Activated naive CD8-positive, alpha-beta T cell treated with anti-CD3 and anti-CD28 coated beads, Interleukin-2, amount 10 ng/mL, durations not matched to agents 7 days and 5 days (primary cell): Measurements from ENCODE around the gene VEGFB. TPM values are rescaled to one million over a fixed set of nuclear protein-coding genes. Genes with fewer than 3 reads are reported as not detected.
A peak's percentile ranks its signal among the peaks of the same experiment; 100 is the strongest.

ENCODE experiments used
- ATAC-seq: fragments of 150-1000 bp; cut with Tn5 transposase; one replicate; pipeline ENCODE4 v1.10.0; 2021; ENCODE audit warnings: low read depth, moderate library complexity
- POLR2A ChIA-PET: fragments of 350-600 bp; sonication (Branson Sonifier 250); formaldehyde crosslinking; loops from one replicate; lab custom pipeline; 2021; ENCODE audit warnings: antibody characterized with exemption; lab: Charles Lee
- DNase-seq: peaks from one replicate; pipeline ENCODE4 v3.0.0; 2021
- H3K27ac Mint-ChIP-seq: one replicate; pipeline ENCODE4 v1.8.0; 2022; ENCODE audit warnings: mild to moderate bottlenecking, mixed read lengths
- H3K27me3 Mint-ChIP-seq: one replicate; pipeline ENCODE4 v1.8.0; 2022; ENCODE audit warnings: mild to moderate bottlenecking, moderate library complexity, mixed read lengths
- H3K36me3 Mint-ChIP-seq: one replicate; pipeline ENCODE4 v1.8.0; 2021; ENCODE audit warnings: mild to moderate bottlenecking, mixed read lengths
- H3K4me1 Mint-ChIP-seq: one replicate; pipeline ENCODE4 v1.8.0; 2021; ENCODE audit warnings: mixed read lengths
- H3K4me3 Mint-ChIP-seq: one replicate; pipeline ENCODE4 v1.8.0; 2022; ENCODE audit warnings: mild to moderate bottlenecking, moderate library complexity, mixed read lengths
- H3K9me3 Mint-ChIP-seq: one replicate; pipeline ENCODE4 v1.8.0; 2021; ENCODE audit warnings: mixed read lengths
- total RNA-seq, 2 experiments: library from RNA; stranded (reverse); gene quantifications; one replicate each; pipeline ENCODE4 v1.2.3, GENCODE V29; 2021

VEGFB gene
- total RNA-seq, 2 experiments from 2014 or later = 93.4 to 98.8 TPM

GRCh38 chr11:64276653-64277431, 42.5 kb downstream of the VEGFB start:
- Mint-ChIP-seq H3K27me3 (no peaks in the 10 kb centered on the region), H3K4me3 (no peak overlapping the region), H3K9me3 (no peaks in the 10 kb centered on the region), H3K4me1 (peaks cover 2% of the 10 kb centered on the region), H3K27ac (no peak overlapping the region), H3K36me3 (peaks cover 7% of the 10 kb centered on the region)
- ATAC-seq (no peak), DNase-seq (no peak)
- POLR2A ChIA-PET = interaction anchor here (1.3 to 2.1 kb wide), 3 partner anchors 8 to 28 kb away, joined by 3 to 7 read pairs (median 4); partner anchors contain the start of gene BAD

GRCh38 chr11:64278576-64279190, 44.3 kb downstream of the VEGFB start:
- H3K27ac Mint-ChIP-seq = no peak overlapping the region
- peaks cover 13% of the 10 kb centered on the region for H3K36me3 Mint-ChIP-seq
- POLR2A ChIA-PET = interaction anchor here (0.9 to 1.3 kb wide), 3 partner anchors 9 to 26 kb away, joined by 3 to 4 read pairs (median 3); no protein-coding TSS in a partner anchor
- H3K9me3 Mint-ChIP-seq = no peaks in the 10 kb centered on the region
- H3K4me1 Mint-ChIP-seq = peaks cover 3% of the 10 kb centered on the region
- no peaks in the 10 kb centered on the region for H3K27me3 Mint-ChIP-seq
- DNase-seq (no peak), ATAC-seq (no peak)
- H3K4me3 Mint-ChIP-seq = no peak overlapping the region

GRCh38 chr11:64281957-64282770, 47.8 kb downstream of the VEGFB start:
- Mint-ChIP-seq H3K36me3 (peaks cover 13% of the 10 kb centered on the region), H3K27me3 (no peaks in the 10 kb centered on the region), H3K4me1 (peaks cover 8% of the 10 kb centered on the region), H3K27ac (no peak overlapping the region), H3K4me3 (no peak overlapping the region), H3K9me3 (no peaks in the 10 kb centered on the region)
- POLR2A ChIA-PET = interaction anchor here (1.2 to 4.5 kb wide), 3 partner anchors 12 to 75 kb away, joined by 4 to 72 read pairs (median 12); partner anchors contain the start of genes ESRRA and FERMT3
- DNase-seq (no peak), ATAC-seq (no peak)

GRCh38 chr11:64283092-64283491, 48.7 kb downstream of the VEGFB start:
- Mint-ChIP-seq H3K4me3 (no peak overlapping the region), H3K4me1 (peaks cover 8% of the 10 kb centered on the region), H3K27ac (peak overlapping the region; percentile 34), H3K36me3 (peaks cover 13% of the 10 kb centered on the region), H3K9me3 (no peaks in the 10 kb centered on the region), H3K27me3 (no peaks in the 10 kb centered on the region)
- ATAC-seq (no peak), DNase-seq (no peak)
- POLR2A ChIA-PET = interaction anchor here (1.2 to 4.5 kb wide), 4 partner anchors 13 to 77 kb away, joined by 3 to 72 read pairs (median 8); partner anchors contain the start of genes ESRRA and FERMT3

- Mint-ChIP-seq H3K9me3 (no peaks in the 10 kb centered on the region), H3K4me1 (peaks cover 8% of the 10 kb centered on the region), H3K27ac (peak within 1 kb of the TSS; percentile 86), H3K27me3 (no peaks in the 10 kb centered on the region), H3K4me3 (peak within 1 kb of the TSS; percentile 85), H3K36me3 (peaks cover 10% of the 10 kb centered on the region)
- ATAC-seq (peak; percentile 84), DNase-seq (peak; percentile 89)
- POLR2A ChIA-PET = interaction anchor here (0.7 to 4.5 kb wide), 11 partner anchors 9 to 99 kb away, joined by 3 to 72 read pairs (median 7); partner anchors contain the start of genes ESRRA, FERMT3, FKBP2 and PPP1R14B
These were observed 49.9 kb downstream of the VEGFB start, which contains the start of gene BAD for GRCh38 chr11:64284048-64284961. TSS of gene BAD (minus strand) at chr11:64284665. CDS start at chr11:64284368, 297 bp downstream.

- peak within 1 kb of the TSS; percentile 85 for H3K4me3 Mint-ChIP-seq
- peak within 1 kb of the TSS; percentile 86 for H3K27ac Mint-ChIP-seq
- POLR2A ChIA-PET = interaction anchor here (0.6 to 4.5 kb wide), 12 partner anchors 10 to 100 kb away, joined by 3 to 72 read pairs (median 6); partner anchors contain the start of genes ESRRA, FERMT3, FKBP2 and PPP1R14B
- H3K36me3 Mint-ChIP-seq = peaks cover 9% of the 10 kb centered on the region
- H3K27me3 Mint-ChIP-seq = peaks cover 5% of the 10 kb centered on the region
- no peaks in the 10 kb centered on the region for H3K9me3 Mint-ChIP-seq
- ATAC-seq (peak; percentile 63), DNase-seq (peak; percentile 99)
- peaks cover 8% of the 10 kb centered on the region for H3K4me1 Mint-ChIP-seq
These were observed 50.8 kb downstream of the VEGFB start, which contains the start of gene GPR137 for GRCh38 chr11:64284962-64285884. TSS of gene GPR137 (plus strand) at chr11:64285848. CDS start at chr11:64286525, 677 bp downstream.

- peaks cover 8% of the 10 kb centered on the region for H3K4me1 Mint-ChIP-seq
- H3K4me3 Mint-ChIP-seq = peak overlapping the region; percentile 83
- peak overlapping the region; percentile 66 for H3K27ac Mint-ChIP-seq
- H3K27me3 Mint-ChIP-seq = peaks cover 14% of the 10 kb centered on the region
- H3K9me3 Mint-ChIP-seq = no peaks in the 10 kb centered on the region
- DNase-seq (no peak), ATAC-seq (no peak)
- POLR2A ChIA-PET = interaction anchor here (1.4 to 4.5 kb wide), 5 partner anchors 16 to 80 kb away, joined by 4 to 72 read pairs (median 11); partner anchors contain the start of genes ESRRA, PPP1R14B, PRDX5 and TRMT112
- peaks cover 9% of the 10 kb centered on the region for H3K36me3 Mint-ChIP-seq
These were observed 51.8 kb downstream of the VEGFB start for GRCh38 chr11:64285885-64286800.

GRCh38 chr11:64286801-64287159, 52.4 kb downstream of the VEGFB start:
- ATAC-seq (no peak), DNase-seq (no peak)
- H3K36me3 Mint-ChIP-seq = peaks cover 6% of the 10 kb centered on the region
- POLR2A ChIA-PET = interaction anchor here (1.1 to 2.3 kb wide), 3 partner anchors 15 to 81 kb away, joined by 3 to 6 read pairs (median 4); partner anchors contain the start of genes PRDX5 and TRMT112
- H3K27ac Mint-ChIP-seq = peak overlapping the region; percentile 66
- H3K4me3 Mint-ChIP-seq = peak overlapping the region; percentile 83
- peaks cover 14% of the 10 kb centered on the region for H3K27me3 Mint-ChIP-seq
- H3K9me3 Mint-ChIP-seq = no peaks in the 10 kb centered on the region
- H3K4me1 Mint-ChIP-seq = peaks cover 8% of the 10 kb centered on the region

GRCh38 chr11:64287676-64288352, 53.4 kb downstream of the VEGFB start:
- no peak for ATAC-seq
- Mint-ChIP-seq H3K9me3 (no peaks in the 10 kb centered on the region), H3K27ac (no peak overlapping the region), H3K27me3 (peaks cover 18% of the 10 kb centered on the region), H3K4me3 (no peak overlapping the region), H3K4me1 (peaks cover 10% of the 10 kb centered on the region), H3K36me3 (peaks cover 3% of the 10 kb centered on the region)
- no peak for DNase-seq
- POLR2A ChIA-PET = interaction anchor here (1.1 to 2.3 kb wide), 2 partner anchors 16 to 82 kb away, joined by 3 to 6 read pairs; no protein-coding TSS in a partner anchor

- POLR2A ChIA-PET = no interaction called here
- ATAC-seq (no peak), DNase-seq (no peak)
- no peaks in the 10 kb centered on the region for H3K9me3 Mint-ChIP-seq
- no peak overlapping the region for H3K27ac Mint-ChIP-seq
- no peak overlapping the region for H3K4me3 Mint-ChIP-seq
- H3K36me3 Mint-ChIP-seq = no peaks in the 10 kb centered on the region
- peaks cover 23% of the 10 kb centered on the region for H3K27me3 Mint-ChIP-seq
- peaks cover 8% of the 10 kb centered on the region for H3K4me1 Mint-ChIP-seq
These were observed 54.0 kb downstream of the VEGFB start for GRCh38 chr11:64288353-64288750.
